NB4 (cell line): ENCODE data around the gene SIRT6.

Experiments
- POLR2A ChIP-seq: IDR thresholded peaks from 2 replicates; pipeline ENCODE4 v1.6.1; 2011; ENCODE audit warnings: mild to moderate bottlenecking; ENCODE audit not compliant: insufficient read length; ENCODE audit errors: extremely low read depth
- TF ChIP-seq, protein P1 (sequence below): IDR thresholded peaks from one replicate; pipeline ENCODE4 v1.5.1; 2012; ENCODE audit warnings: low read depth, low read length

DNA sequence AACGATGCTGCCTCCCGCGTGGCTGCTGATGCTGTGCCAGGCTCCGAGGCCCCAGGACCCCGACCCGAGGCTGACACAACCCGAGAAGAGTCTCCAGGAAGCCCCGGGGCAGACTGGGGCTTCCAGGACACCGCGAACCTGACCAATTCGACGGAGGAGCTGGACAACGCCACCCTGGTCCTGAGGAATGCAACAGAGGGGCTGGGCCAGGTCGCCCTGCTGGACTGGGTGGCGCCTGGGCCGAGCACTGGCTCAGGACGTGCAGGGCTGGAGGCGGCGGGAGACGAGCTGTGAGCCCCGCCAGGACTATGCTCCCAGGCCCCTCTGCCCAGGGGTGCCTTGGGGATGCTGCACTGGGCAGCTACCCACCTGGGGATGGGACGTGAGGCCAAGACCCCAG, 10.7 kb downstream of the SIRT6 start:
- TF ChIP-seq, protein P1, sequence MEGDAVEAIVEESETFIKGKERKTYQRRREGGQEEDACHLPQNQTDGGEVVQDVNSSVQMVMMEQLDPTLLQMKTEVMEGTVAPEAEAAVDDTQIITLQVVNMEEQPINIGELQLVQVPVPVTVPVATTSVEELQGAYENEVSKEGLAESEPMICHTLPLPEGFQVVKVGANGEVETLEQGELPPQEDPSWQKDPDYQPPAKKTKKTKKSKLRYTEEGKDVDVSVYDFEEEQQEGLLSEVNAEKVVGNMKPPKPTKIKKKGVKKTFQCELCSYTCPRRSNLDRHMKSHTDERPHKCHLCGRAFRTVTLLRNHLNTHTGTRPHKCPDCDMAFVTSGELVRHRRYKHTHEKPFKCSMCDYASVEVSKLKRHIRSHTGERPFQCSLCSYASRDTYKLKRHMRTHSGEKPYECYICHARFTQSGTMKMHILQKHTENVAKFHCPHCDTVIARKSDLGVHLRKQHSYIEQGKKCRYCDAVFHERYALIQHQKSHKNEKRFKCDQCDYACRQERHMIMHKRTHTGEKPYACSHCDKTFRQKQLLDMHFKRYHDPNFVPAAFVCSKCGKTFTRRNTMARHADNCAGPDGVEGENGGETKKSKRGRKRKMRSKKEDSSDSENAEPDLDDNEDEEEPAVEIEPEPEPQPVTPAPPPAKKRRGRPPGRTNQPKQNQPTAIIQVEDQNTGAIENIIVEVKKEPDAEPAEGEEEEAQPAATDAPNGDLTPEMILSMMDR, result no peak
- TF ChIP-seq POLR2A, result no peak
